ENCODE measurements around the gene UBXN11. TPM values are rescaled to one million over a fixed set of nuclear protein-coding genes. Genes with fewer than 3 reads are reported as not detected.

Gene UBXN11
- total and polyA plus RNA-seq, 2 of the 13 experiments (the other 11 are each of a cell fraction or from before 2014, with no cell fraction given), result 9.3 to 10.4 TPM

DNA sequence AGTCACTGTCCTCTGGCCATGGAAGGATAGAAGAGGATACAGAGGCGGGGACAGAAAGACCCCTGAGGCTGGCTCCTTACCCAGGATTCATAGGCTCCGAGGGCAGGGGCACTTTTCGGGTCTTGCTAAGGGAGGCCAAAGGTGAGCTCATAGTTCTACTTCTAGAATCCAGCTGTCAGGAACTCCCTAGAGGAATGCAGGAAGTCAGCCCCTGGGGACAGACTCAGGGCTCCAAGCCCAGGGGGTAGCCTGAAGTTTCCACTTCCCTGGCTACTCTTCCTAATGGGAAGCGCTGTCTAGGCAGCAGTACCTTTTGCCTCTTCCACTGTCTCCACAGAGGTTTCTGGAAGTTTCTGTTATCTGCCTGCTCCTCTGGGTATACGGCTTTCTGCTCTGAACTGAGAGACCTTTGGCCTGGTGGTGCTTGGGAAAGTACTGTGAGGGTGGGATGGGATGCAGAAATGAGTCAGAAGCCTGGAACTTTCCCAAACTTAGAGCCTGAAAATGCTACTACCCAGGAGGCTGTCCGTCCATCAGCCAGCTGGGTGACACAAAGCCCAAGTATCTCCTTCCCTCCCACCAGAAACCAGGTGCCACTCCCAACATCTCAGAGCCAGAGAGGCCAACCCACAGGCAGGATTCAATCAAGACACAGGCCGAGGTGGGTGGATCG lies 3.6 kb downstream of the UBXN11 start (continued):
- TF ChIP-seq BCLAF1 (IDR thresholded peaks at IDR 0.05) (no peak), ZNF546 (CRISPR knock-in tag; conservative IDR thresholded peaks at IDR 0.05) (no peak)

DNA sequence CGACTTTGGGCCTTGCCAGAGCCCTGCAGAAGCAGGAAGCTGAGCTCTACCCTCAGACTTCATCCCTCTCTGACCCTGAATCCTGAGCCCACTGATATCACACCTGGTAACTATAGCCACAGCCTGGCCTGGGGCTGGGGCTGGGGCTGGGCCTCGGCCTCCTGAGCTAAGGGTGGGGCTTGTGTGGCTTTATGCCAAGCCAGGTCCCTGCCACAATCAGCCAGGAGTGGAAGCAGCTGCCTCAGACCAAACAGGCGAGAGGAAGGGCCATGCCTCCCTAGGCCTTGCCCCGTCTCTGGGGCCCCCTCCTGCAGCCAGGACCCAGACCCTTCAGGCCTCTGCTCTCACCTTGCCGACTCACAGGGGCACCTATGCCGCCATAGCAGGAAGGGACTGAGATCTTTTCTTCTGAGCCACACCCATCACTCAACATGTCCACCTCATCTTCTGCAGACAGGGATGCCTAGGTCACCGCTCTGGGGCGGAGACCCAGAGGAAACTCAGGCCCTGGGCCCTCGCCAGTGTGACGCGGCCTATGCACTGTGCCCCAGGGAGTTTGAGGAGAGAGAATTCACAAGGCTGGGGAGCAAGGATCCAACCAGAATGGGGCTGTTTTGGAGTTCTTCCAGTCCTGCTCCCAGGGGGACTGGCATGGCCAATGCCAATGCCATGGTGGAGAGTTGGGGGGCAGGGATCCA lies 5.7 kb downstream of the UBXN11 start:
- no peak for FAIRE-seq
- no peak for DNase-seq (ENCODE audit: low spot score)
- intact Hi-C loops (cut with micrococcal nuclease; ENCODE audit: unreplicated experiment), result no loop called here
- in situ Hi-C loops (cut with HindIII; ENCODE audit: extremely low pct_ligation_motif_present, low pct_unique_long_range_greater_than_20kb), result no loop called here
- Histone ChIP-seq H3K4me3 (replicated peaks in 1 of 3; ENCODE audit: insufficient read depth in 1 of 3, low read depth in 2 of 3, low read length in 3 of 3) (no peak overlapping the region), H3K9me3 (ENCODE audit: low read length) (no peaks in the 10 kb centered on the region), H3K4me2 (ENCODE audit: low read depth, low read length) (no peak overlapping the region), H2AFZ (ENCODE audit: low read length) (no peak overlapping the region), H3K4me1 (ENCODE audit: insufficient read depth, low read length) (peaks cover 19% of the 10 kb centered on the region), H3K79me2 (ENCODE audit: insufficient read depth, low read length) (no peaks in the 10 kb centered on the region), H4K20me1 (ENCODE audit: insufficient read depth, low read length) (no peaks in the 10 kb centered on the region), H3K36me3 (replicated peaks in 1 of 2; ENCODE audit: control insufficient read depth in 1 of 2, insufficient read depth in 2 of 2, low read length in 2 of 2) (peaks cover 0 to under 1% of the 10 kb centered on the region in 2 experiments; a peak in 1 of 5 replicates), H3K27ac (ENCODE audit: extremely low read length, insufficient read depth, low read length) (no peak overlapping the region), H3K9ac (ENCODE audit: insufficient read depth, low read depth, low read length) (no peak overlapping the region), H3K27me3 (ENCODE audit: control insufficient read depth in 1 of 2, insufficient read depth in 2 of 2, low read length in 2 of 2) (no peaks in the 10 kb centered on the region)
- TF ChIP-seq HNRNPLL (IDR thresholded peaks at IDR 0.05; ENCODE audit: low read depth, low read length, poor library complexity, severe bottlenecking), result no peak
- TF ChIP-seq, protein P1, sequence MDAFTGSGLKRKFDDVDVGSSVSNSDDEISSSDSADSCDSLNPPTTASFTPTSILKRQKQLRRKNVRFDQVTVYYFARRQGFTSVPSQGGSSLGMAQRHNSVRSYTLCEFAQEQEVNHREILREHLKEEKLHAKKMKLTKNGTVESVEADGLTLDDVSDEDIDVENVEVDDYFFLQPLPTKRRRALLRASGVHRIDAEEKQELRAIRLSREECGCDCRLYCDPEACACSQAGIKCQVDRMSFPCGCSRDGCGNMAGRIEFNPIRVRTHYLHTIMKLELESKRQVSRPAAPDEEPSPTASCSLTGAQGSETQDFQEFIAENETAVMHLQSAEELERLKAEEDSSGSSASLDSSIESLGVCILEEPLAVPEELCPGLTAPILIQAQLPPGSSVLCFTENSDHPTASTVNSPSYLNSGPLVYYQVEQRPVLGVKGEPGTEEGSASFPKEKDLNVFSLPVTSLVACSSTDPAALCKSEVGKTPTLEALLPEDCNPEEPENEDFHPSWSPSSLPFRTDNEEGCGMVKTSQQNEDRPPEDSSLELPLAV (CRISPR knock-in tag; conservative IDR thresholded peaks at IDR 0.05; ENCODE audit: low read depth), result no peak
- WGBS (ENCODE audit: low lambda C conversion rate), result 93% methylated on average over 11 of the region's 11 CpGs
- no TSS peak for BruUV-seq (replicated peaks)
- ATAC-seq, result no peak
- ChIA-PET POLR2A (no interaction called here), CTCF (ENCODE audit: low intra/inter-chr PET ratio, low total read pairs) (no interaction called here)
